ENCODE measurements around the gene BTBD9. TPM values are rescaled to one million over a fixed set of nuclear protein-coding genes. Genes with fewer than 3 reads are reported as not detected.

Gene BTBD9
- total RNA-seq, 1 experiment from 2014 or later, result 19.4 TPM

GRCh38 chr6:38654263-38654662 is 14.5 kb upstream of the BTBD9 start:
- H3K27ac Mint-ChIP-seq (ENCODE audit: unreplicated experiment), result no peak overlapping the region
- H3K27me3 Mint-ChIP-seq (ENCODE audit: unreplicated experiment), result no peaks in the 10 kb centered on the region
- CTCF ChIA-PET, result no interaction called here
- H3K4me3 Mint-ChIP-seq (ENCODE audit: low read depth, unreplicated experiment), result no peak overlapping the region
- BruUV-seq (replicated peaks), result no TSS peak
- H3K9me3 Mint-ChIP-seq (ENCODE audit: low read depth, unreplicated experiment), result no peaks in the 10 kb centered on the region
- intact Hi-C loops (cut with micrococcal nuclease; ENCODE audit: unreplicated experiment), result no loop called here
- DNase-seq, result no peak
- TF ChIP-seq CTCF (IDR thresholded peaks at IDR 0.05; ENCODE audit: unreplicated experiment), result no peak
- H3K36me3 Mint-ChIP-seq (ENCODE audit: insufficient read depth, unreplicated experiment), result no peaks in the 10 kb centered on the region
- H3K4me1 Mint-ChIP-seq (ENCODE audit: low read depth, unreplicated experiment), result no peaks in the 10 kb centered on the region

GRCh38 chr6:38651121-38651784 is 11.5 kb upstream of the BTBD9 start:
- H3K4me1 Mint-ChIP-seq (ENCODE audit: low read depth, unreplicated experiment), result no peaks in the 10 kb centered on the region
- no peak for DNase-seq
- CTCF ChIA-PET, result interaction anchor here (0.8 kb wide), 1 partner anchor 11 kb away, joined by 3 read pairs; no protein-coding TSS in a partner anchor
- H3K36me3 Mint-ChIP-seq (ENCODE audit: insufficient read depth, unreplicated experiment), result no peaks in the 10 kb centered on the region
- no peak overlapping the region for H3K27ac Mint-ChIP-seq (ENCODE audit: unreplicated experiment)
- no TSS peak for BruUV-seq (replicated peaks)
- intact Hi-C loops (cut with micrococcal nuclease; ENCODE audit: unreplicated experiment), result no loop called here
- TF ChIP-seq CTCF (IDR thresholded peaks at IDR 0.05; ENCODE audit: unreplicated experiment), result no peak
- H3K27me3 Mint-ChIP-seq (ENCODE audit: unreplicated experiment), result no peaks in the 10 kb centered on the region
- H3K9me3 Mint-ChIP-seq (ENCODE audit: low read depth, unreplicated experiment), result no peaks in the 10 kb centered on the region
- no peak overlapping the region for H3K4me3 Mint-ChIP-seq (ENCODE audit: low read depth, unreplicated experiment)

- Mint-ChIP-seq H3K27ac (ENCODE audit: unreplicated experiment) (no peak overlapping the region), H3K4me3 (ENCODE audit: low read depth, unreplicated experiment) (no peak overlapping the region), H3K9me3 (ENCODE audit: low read depth, unreplicated experiment) (no peaks in the 10 kb centered on the region), H3K36me3 (ENCODE audit: insufficient read depth, unreplicated experiment) (no peaks in the 10 kb centered on the region), H3K4me1 (ENCODE audit: low read depth, unreplicated experiment) (no peaks in the 10 kb centered on the region), H3K27me3 (ENCODE audit: unreplicated experiment) (no peaks in the 10 kb centered on the region)
- intact Hi-C loops (cut with micrococcal nuclease; ENCODE audit: unreplicated experiment), result no loop called here
- TF ChIP-seq CTCF (IDR thresholded peaks at IDR 0.05; ENCODE audit: unreplicated experiment), result no peak
- CTCF ChIA-PET, result interaction anchor here (0.8 kb wide), 1 partner anchor 10 kb away, joined by 3 read pairs; no protein-coding TSS in a partner anchor
- DNase-seq, result no peak
- no TSS peak for BruUV-seq (replicated peaks)
Observed at GRCh38 chr6:38650207-38650752, 10.6 kb upstream of the BTBD9 start.

- TF ChIP-seq CTCF (IDR thresholded peaks at IDR 0.05; ENCODE audit: unreplicated experiment), result no peak
- intact Hi-C loops (cut with micrococcal nuclease; ENCODE audit: unreplicated experiment), result no loop called here
- CTCF ChIA-PET, result interaction anchor here (0.6 kb wide), 1 partner anchor 506 kb away, joined by 3 read pairs; no protein-coding TSS in a partner anchor
- no peaks in the 10 kb centered on the region for H3K27me3 Mint-ChIP-seq (ENCODE audit: unreplicated experiment)
- H3K4me1 Mint-ChIP-seq (ENCODE audit: low read depth, unreplicated experiment), result no peaks in the 10 kb centered on the region
- no peaks in the 10 kb centered on the region for H3K36me3 Mint-ChIP-seq (ENCODE audit: insufficient read depth, unreplicated experiment)
- no peaks in the 10 kb centered on the region for H3K9me3 Mint-ChIP-seq (ENCODE audit: low read depth, unreplicated experiment)
- H3K4me3 Mint-ChIP-seq (ENCODE audit: low read depth, unreplicated experiment), result no peak overlapping the region
- no peak for DNase-seq
- no peak overlapping the region for H3K27ac Mint-ChIP-seq (ENCODE audit: unreplicated experiment)
- BruUV-seq (replicated peaks), result no TSS peak
Observed at GRCh38 chr6:38649744-38650143, 10.0 kb upstream of the BTBD9 start.

Data from Calu3 (cell line).